HS-5 (cell line): ENCODE measurements around the gene CACNA1C.

Experiments
- DNase-seq: peaks from one replicate; pipeline ENCODE4 v3.0.0-alpha.2; 2012; ENCODE audit warnings: low read depth

CACNA1C gene

DNA sequence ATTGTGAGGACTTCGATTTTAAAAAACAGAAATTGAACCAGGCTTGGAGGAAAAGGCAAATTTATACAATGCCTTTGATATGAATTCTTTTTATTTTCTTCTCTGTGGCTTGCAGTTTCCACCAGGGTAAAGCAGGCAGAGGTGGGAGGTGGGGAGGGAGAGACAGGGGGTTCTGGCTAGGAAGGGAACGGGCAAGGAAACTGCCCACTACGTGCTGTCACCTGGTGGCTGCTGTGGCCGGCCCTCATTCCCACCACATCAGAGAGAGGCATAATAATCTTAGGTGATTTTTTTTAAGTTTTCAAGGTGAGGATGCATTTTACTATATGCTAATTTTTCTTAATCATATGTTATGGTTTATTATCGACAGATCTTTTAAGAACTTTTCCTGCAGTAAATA lies 145.8 kb downstream of the CACNA1C start:
- no peak for DNase-seq

GRCh38 chr12:2205996-2206395 lies 153.2 kb downstream of the CACNA1C start:
- DNase-seq = no peak

GRCh38 chr12:2208837-2209635 lies 156.2 kb downstream of the CACNA1C start:
- DNase-seq = no peak

DNA sequence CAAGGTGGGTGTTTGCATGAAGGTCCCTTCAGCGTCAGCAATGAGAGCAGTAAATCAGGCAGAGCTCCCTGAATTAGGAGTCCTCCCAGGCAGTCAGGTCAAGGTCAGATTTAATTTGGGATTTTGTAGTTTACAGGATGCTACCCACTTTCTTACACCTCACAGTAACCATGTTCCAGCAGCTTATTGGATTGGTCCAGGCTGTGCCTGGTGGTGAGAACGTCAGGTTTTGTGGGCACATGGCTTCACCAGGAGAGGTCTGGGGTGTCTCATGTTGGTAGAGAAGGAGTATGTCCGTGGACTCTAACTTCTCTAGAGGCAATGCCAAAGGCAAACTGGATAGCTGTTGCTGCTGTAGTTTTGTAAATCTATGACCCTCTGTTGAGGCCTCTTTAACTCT lies 158.3 kb downstream of the CACNA1C start:
- no peak for DNase-seq

- DNase-seq = no peak
These were observed 159.8 kb downstream of the CACNA1C start for GRCh38 chr12:2212537-2212936.

DNA sequence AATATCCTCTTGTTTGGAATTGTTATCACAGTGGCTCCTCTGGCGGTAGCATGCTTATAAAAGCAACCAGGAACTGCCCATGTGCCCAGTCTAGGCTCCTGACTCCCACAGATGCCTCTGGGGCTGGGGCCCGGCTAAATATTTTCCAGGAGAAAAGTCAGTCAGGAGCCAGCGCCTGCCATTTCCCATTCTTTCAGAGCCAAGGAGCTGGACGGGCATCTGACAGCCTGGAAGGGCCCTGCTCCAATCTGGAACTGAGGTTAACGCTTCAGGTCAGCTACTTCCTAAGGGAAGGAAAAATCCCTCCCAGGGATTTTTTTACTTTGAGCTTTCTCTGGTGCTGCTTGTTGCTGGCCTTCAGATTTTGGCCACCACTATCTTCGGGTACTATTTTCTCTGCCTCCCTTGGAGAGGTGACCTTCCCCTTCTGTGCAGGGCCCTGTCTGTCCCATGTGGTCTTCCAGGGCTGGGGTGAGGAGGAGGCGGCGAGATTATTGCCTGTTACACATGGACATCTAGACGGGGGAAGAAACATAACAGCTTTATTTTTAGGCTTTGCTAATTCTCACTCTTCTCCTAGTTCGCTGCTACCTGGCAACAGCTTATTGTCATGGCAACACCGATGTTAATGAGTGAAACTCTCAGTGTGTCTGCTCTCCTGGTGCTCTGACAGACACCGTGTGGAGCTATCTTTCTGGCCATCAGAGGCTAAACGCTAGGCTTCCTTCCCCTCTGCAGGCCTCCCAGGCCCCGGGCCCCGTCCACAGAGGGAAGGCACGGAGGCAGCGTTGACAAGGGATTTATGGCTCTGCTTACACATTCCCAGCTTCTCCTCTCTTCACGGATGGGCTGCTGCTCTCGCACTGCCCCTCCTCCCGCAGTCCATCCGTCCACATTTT lies 160.4 kb downstream of the CACNA1C start:
- DNase-seq = no peak

- DNase-seq = no peak
These were observed 161.6 kb downstream of the CACNA1C start for GRCh38 chr12:2214411-2214810.

GRCh38 chr12:2215709-2216560 lies 163.1 kb downstream of the CACNA1C start:
- peak; percentile 19 for DNase-seq

- no peak for DNase-seq
These were observed 165.9 kb downstream of the CACNA1C start for GRCh38 chr12:2218706-2219105.

DNA sequence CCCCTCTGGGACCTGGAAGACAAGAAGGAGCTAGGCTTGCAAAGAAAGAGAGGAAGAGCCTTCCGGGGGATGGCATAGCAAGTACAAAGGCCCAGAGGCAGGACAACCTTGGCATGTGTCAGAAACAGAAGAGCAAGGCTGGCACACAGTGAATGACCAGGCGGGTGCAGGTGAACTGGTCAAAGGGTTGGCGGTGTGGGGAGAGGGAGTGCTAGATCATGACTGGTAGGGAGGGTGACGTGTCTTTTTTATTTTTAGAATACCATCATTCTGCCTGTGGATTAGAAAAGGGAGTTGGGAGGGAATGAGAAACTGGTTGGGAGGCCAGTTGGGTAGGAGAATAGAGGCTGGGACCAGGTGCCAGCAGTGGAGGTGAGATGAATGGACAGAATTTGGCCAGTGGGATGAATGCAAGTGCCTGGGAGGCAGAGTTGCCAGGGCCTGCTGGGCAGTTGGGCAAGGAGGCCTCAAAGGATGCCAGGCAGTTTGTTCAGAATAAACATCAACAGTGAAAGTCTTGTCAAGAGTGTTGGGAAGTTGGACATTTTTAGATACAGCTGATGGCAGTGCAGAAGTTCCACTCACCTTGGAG lies 168.3 kb downstream of the CACNA1C start:
- DNase-seq = no peak

GRCh38 chr12:2222691-2223090 lies 169.9 kb downstream of the CACNA1C start:
- DNase-seq = no peak

- no peak for DNase-seq
These were observed 172.2 kb downstream of the CACNA1C start for GRCh38 chr12:2224961-2225360.

DNA sequence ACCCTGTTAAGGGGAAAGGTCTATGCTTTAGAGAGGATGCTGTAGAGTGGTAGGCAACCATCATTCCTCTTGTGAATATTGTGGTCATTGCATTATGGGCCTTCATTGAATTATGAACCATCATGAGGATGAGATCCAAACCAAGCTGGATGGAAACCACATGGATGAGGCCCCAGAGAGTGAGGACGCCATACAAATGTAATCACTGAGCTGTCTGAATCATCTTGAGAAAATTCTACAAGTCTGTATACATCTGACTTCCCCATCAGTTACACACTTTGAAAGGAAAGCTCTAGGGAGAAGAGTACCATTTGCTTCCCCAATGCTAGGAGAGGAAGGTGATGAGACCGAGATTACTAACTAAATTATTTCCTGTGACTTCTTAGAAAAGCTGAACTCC lies 172.9 kb downstream of the CACNA1C start:
- DNase-seq = no peak

DNA sequence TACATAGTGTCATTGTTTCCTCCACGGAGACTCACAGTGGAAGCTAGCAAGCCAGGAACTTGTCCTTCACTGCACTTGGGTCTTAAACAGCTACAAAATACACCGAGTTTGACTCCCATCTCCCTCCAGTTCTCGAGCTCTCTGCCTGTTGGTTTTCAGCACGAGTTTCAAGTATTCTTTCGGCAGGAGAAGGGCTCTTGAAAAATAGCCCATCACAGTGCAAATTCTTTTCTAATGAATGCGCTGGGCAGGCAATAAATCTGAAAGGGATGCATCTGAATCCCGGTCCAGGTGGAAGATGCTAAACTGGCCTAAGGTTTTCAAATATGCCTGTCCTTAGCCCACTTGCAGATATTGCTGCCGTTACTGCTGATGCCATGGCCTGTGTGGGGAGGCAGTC lies 173.9 kb downstream of the CACNA1C start:
- DNase-seq = no peak

GRCh38 chr12:2227360-2227759 lies 174.6 kb downstream of the CACNA1C start:
- no peak for DNase-seq

GRCh38 chr12:2228535-2228934 lies 175.7 kb downstream of the CACNA1C start:
- no peak for DNase-seq

DNA sequence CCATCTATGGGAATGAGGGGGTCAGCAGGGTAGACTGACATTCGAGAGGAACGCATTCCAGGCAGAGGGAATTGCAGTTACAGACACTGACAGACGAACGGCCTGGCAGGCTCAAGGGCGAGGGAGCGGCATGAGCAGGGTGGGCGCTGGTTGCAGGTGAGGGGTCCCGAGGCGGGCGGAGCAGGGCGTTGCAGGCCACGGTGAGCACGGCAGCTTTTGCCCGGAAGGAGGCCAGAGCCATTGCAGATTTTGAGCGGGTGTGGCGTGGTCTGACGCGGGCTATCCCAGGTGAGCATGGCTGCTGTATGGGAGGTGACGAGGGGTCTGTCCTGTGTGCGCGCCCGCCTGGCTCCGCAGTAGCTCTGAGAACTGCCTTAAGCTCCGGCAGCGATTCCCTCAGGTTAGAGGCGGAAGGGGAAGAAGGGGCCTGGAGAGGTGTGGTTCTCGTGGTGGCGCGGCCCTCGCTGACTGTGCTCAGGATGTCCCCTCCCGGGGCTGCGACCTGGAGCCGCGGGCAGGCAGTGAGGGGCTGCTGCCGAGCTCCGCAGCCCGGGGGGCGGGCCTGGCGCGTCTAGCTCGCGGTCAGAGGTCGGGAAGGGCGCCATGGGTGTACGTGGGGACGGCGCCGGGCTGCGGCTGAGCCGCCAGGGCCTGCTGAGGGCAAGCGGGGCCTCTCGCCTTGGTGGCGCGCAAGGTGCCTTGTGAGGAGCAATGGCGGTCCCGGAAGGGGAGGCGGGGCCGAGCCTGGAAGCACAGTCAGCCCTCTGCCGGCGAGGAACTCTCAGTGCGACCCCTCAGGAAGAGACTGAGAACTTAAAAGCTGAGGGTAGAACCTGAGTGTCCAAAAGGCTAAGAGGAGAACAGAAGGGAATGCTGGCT lies 177.1 kb downstream of the CACNA1C start:
- no peak for DNase-seq

- no peak for DNase-seq
These were observed 178.3 kb downstream of the CACNA1C start for GRCh38 chr12:2231011-2231595.

- DNase-seq = no peak
These were observed 179.2 kb downstream of the CACNA1C start for GRCh38 chr12:2231956-2232355.

GRCh38 chr12:2233034-2233433 lies 180.2 kb downstream of the CACNA1C start:
- peak; percentile 60 for DNase-seq
